CD4-positive, alpha-beta T cell treated with Interleukin-10 for 1 hour (primary cell): ENCODE data around the gene LRRC55.

ENCODE experiments used
- DNase-seq: peaks from one replicate; pipeline ENCODE4 v3.0.0-alpha.2; 2020

Gene LRRC55, protein sequence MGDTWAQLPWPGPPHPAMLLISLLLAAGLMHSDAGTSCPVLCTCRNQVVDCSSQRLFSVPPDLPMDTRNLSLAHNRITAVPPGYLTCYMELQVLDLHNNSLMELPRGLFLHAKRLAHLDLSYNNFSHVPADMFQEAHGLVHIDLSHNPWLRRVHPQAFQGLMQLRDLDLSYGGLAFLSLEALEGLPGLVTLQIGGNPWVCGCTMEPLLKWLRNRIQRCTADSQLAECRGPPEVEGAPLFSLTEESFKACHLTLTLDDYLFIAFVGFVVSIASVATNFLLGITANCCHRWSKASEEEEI

DNA sequence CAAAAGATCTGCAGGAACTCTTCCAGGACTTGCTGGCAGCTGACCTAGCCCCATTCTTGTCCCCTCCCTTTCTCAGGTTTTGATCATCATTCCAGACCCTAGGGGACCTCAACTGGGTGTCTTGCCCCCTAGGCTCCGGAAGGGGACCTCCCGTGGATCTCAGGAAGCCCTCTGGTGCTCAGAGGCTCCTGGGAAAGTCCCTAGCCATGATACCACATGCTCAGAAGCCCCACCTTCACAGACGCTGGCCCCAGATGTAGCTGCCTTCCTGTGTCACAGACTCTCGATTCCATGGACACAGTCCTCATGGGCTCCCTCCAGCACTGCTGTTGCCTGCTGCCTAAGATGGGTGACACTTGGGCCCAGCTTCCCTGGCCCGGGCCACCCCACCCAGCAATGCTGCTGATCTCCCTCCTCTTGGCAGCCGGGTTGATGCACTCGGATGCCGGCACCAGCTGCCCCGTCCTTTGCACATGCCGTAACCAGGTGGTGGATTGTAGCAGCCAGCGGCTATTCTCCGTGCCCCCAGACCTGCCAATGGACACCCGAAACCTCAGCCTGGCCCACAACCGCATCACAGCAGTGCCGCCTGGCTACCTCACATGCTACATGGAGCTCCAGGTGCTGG, at the start of gene LRRC55:
LRRC55 (plus strand) TSS at position 276 of the 628 bp plus-strand sequence; CDS start at position 346, 70 bp downstream.
- no peak for DNase-seq

GRCh38 chr11:57133366-57134038, 48.3 kb upstream of the LRRC55 start:
- DNase-seq = no peak

DNA sequence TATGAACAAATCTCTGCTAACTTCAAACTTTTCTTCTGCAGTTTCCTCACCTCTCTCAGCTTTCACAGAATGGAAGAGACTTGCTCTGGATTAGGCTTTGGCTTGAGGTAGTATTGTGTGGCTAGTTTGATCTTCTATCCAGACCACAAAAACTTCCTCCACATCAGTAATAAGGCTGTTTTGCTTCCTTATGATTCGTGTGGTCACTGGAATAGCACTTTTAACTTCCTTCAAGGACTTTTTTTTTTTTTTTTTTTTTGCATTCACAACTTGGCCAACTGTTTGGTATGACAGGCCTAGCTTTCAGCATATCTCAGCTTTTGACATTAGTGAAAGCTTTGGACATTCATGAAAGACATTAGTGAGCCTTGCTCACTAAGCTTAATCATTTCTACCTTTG, 47.5 kb upstream of the LRRC55 start:
- no peak for DNase-seq

DNA sequence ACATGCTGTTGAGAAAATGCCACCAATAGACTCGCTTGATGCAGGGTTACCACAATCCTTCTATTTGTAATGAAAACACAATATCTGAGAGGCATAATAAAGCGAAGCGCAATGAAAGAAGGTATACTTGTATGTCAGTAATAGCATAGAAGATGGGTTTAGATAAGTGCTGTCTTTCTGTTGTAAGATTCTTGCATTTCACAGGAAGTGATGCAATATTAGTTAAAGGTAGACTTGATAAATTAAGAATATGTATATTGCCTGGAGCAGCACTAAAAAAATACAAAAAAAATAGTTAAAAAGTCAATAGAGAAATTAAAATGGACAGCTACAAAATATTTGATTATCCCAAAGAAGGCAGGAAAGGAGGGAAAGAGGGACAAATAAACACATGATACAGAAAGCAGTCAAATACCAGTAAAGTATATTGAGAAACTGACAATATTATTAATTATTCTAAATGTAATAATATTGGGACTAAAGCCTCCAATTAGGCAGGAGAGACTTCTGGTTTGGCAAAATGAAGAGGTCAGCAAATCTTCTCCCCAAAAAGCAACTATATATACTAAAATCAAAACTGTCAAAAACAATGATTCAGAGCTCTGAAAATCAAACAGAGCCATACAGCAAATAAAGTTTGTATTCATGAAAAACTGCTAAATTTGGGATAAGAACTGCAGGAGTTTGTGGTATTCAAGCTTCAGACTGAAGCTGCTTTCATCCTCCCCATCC, 46.6 kb upstream of the LRRC55 start:
- DNase-seq = no peak

GRCh38 chr11:57140568-57140967, 41.2 kb upstream of the LRRC55 start:
- no peak for DNase-seq

GRCh38 chr11:57143459-57143858, 38.3 kb upstream of the LRRC55 start:
- no peak for DNase-seq

DNA sequence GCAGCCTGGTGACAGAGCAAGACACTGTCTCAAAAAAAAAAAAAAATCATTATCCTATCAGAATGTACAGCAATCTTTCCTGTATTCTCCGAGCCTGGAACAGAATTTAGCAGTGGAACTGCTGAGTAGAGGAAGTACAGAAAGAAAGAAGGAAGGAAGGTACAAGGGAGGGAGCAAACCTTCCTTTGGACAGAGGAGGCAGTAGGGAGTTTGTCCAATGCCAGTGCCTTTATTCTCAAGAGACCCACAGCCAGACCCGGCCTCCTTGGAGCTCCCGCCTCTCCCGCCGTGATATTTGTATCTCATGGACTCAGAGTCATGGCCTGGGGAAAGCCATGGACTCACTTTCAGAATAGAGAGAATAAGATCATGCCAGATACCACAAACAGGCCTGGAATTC, 37.7 kb upstream of the LRRC55 start:
- DNase-seq = no peak

GRCh38 chr11:57144531-57145320, 37.0 kb upstream of the LRRC55 start:
- no peak for DNase-seq

DNA sequence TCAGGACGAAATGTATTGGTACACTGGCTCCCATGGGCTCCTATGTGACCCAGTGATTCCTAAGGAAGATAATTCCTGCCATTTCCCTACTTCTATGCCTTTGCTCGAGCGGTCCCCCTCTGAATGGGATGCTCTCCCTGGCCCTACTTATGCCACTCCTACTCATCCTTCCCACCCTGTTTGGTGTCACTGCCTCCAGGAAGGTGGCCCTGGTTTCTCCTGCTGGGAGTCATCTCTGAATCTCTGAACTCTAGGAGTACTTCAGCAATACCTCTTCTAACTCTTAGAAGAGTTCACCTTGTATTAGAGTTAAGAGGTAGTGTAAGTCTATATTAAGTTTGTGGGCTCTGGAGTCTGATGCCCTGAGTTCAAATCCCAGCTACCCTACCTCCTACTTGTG, 35.5 kb upstream of the LRRC55 start:
- no peak for DNase-seq

DNA sequence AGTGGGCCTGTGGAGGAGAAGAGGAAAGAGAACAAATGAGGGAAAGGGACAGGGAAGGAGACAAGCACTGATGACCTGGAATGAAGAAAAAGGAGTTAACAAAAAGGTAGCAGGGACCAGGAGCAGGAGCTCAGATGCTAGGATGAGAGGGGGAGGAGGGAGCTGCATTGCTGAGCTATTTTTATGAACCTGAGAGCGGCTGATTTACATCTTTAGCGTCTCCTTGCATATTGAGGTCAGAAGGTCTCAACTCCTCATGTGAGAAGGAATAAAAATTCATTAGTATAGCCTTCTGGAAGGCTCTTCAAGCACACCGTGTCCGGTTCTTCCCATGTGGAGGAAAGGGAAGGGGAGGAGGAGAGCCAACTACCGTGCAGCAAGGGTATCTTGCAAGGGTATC, 33.1 kb upstream of the LRRC55 start:
- DNase-seq = no peak

DNA sequence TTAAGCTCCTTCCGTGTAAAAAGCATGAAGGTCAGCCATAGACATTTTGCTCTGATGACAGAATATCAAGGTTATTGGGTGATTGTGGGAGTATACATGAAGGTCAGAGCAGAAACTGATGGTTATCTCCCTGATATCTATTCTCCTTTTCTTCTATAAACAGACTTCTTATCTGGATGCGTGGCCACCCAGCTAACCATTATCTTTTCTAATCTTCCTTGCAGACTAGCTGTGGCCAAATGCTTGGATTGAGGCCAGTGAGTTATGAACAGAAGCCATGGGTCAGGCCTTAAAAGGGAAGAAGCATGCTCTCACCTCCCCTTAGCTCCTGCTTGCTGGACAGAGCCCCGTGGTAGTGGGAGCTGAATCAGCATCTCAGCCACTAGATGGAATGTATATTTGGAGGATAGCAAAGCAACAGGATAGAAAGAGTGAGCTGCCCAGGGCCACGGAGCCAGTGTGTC, 31.3 kb upstream of the LRRC55 start:
- no peak for DNase-seq

- DNase-seq = no peak
These were observed 29.6 kb upstream of the LRRC55 start for GRCh38 chr11:57152134-57152533.

DNA sequence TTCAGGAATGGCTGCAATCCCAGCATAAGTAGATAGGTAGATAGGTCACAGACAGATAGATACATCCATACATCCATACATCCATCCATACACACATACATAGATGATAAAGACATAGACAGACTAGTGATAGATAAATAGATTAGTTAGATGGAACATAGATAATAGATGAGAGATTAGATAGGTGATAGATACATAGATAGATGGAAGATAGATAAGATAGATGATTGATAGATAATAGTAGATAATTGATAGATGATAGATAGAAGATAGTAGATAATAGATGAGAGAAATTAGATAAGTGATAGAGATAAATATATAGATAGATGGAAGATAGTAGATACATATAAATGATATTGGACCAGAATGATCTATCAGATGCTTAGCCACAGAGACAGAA, 28.3 kb upstream of the LRRC55 start:
- DNase-seq = no peak

GRCh38 chr11:57154739-57155138, 27.0 kb upstream of the LRRC55 start:
- DNase-seq = no peak

GRCh38 chr11:57155400-57155799, 26.4 kb upstream of the LRRC55 start:
- DNase-seq = no peak

DNA sequence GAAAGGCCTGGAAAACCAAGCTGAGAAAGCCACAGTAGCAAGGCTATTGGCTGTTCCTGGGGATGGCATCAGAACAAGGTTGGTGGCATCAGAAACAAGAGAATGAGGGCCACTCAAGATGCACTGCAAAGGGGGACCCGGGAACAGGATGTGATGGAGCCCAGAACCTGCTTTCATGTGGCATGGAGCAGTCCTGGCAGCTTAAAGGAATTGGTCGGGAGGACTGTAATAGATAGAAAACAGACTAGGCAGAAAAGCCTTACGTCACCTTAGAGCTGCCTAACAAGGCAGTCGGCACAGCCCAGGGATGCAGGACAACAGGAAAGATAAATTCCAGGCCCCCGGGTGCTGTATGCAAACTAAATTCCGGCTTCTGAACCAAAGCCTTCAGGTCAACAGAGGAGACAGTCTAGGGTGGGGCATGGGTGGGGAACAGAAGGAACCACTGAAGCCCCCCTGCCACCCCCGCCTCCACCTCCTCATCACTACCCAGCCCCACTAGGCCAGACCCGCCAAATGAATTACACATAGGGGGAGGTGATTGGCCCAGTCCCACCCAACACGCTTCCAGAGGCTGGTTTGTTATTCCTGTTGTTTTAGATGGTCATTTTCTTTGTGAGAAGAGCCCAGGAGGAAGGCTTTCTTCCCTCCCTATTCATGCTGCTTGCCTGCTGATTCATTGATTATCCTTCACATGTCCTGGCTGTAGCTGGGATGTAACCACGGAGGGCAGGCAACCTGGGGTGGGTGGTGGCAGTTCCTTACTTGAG, 25.7 kb upstream of the LRRC55 start:
- no peak for DNase-seq

GRCh38 chr11:57156928-57157327, 24.8 kb upstream of the LRRC55 start:
- DNase-seq = no peak

DNA sequence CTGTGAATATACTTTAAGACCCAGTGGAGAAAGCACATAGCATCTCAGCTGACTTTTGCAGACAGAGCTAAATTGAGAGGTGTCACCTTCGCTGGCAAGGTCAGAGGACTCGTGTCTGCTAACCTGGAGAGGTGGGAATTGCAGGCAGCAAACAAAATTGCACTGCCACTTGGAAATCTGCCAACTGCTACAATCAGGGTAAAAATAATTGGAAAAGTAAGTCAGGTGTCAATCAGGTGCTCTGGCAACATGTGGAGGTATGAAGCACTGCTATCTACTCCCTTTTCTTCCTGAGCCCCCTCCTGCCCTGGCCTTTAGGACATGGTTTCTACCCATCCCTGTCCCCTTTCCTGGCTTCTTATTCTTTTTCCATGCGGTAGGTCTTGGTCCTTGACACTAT, 24.1 kb upstream of the LRRC55 start:
- DNase-seq = no peak

DNA sequence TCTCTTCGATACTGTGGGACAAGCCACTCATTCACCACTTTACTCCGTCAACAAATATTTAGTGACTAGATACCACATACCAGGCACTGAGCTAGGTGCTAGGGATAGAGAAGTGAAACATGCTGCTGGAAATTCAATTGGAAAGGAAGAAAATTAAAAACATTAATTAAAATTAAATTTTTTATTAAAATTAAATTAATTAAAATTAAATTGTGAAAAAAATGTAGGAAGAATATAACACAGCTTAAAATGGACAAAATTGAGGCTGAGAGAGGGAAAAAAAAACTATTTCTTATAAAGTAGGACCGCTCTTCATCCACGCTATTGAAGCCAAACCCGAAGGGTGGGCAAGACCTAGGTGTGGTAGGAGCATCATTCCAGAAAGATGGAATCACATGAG, 23.6 kb upstream of the LRRC55 start:
- DNase-seq = no peak

- DNase-seq = no peak
These were observed 23.2 kb upstream of the LRRC55 start for GRCh38 chr11:57158599-57158998.

GRCh38 chr11:57160665-57161064, 21.1 kb upstream of the LRRC55 start:
- no peak for DNase-seq

DNA sequence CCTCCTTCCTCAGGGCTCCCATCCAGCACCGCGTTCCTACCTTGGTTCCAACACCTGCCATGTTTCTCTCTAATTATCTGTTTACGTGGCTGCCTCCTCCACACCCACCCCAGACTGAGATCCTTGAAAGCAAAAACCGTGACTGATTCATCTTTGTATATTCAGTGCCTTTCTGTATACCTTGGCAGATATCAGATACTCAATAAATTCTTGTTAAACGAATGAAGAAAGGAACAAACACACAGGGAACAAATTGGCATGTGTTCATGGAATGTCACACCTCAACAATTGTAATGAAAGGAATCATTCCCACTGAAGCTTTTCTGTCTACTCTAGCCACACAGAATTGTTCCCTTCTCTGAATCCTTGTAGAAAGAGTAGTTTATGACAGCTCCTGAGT, 20.4 kb upstream of the LRRC55 start:
- no peak for DNase-seq
